MM.1S (cell line): Measurements from ENCODE around the gene ZNF513.

Source experiments
- DNase-seq: peaks from one replicate; pipeline ENCODE4 v3.0.0-alpha.2; 2015
- H2AFZ ChIP-seq: fragments of 300-600 bp; sonication (generic); 2 replicates; pipeline ENCODE4 v1.6.0; 2016; ENCODE audit warnings: antibody characterized with exemption, low read length
- H3F3A ChIP-seq: fragments of 300-600 bp; sonication (generic); 2 replicates; pipeline ENCODE4 v1.6.1; 2016; ENCODE audit warnings: mild to moderate bottlenecking, antibody characterized with exemption, low read length, moderate library complexity, mixed read lengths; ENCODE audit not compliant: insufficient read depth
- H3K27ac ChIP-seq: fragments of 300-600 bp; sonication (generic); 2 replicates; pipeline ENCODE4 v1.5.1; 2016; ENCODE audit warnings: mild to moderate bottlenecking, low read length
- H3K27me3 ChIP-seq: fragments of 300-600 bp; sonication (generic); replicated peaks from 2 replicates; pipeline ENCODE4 v1.6.0; 2016; ENCODE audit warnings: low read length; ENCODE audit not compliant: insufficient read depth
- H3K36me3 ChIP-seq: fragments of 300-600 bp; sonication (generic); replicated peaks from 2 replicates; pipeline ENCODE4 v1.6.1; 2016; ENCODE audit warnings: mild to moderate bottlenecking, low read length, mixed read lengths; ENCODE audit not compliant: insufficient read depth
- H3K4me1 ChIP-seq: fragments of 300-600 bp; sonication (generic); 2 replicates; pipeline ENCODE4 v1.6.1; 2016; ENCODE audit warnings: low read length, mixed read lengths
- H3K4me2 ChIP-seq: fragments of 300-600 bp; sonication (generic); 2 replicates; pipeline ENCODE4 v1.6.0; 2016; ENCODE audit warnings: low read depth, low read length
- H3K4me3 ChIP-seq: fragments of 300-600 bp; sonication (generic); 2 replicates; pipeline ENCODE4 v1.5.1; 2016; ENCODE audit warnings: low read length, mixed read lengths
- H3K79me2 ChIP-seq: fragments of 300-600 bp; sonication (generic); 2 replicates; pipeline ENCODE4 v1.6.1; 2016; ENCODE audit warnings: mixed run types, low read length, mixed read lengths
- H3K9ac ChIP-seq: fragments of 300-600 bp; sonication (generic); 2 replicates; pipeline ENCODE4 v1.6.1; 2016; ENCODE audit warnings: low read length, mixed read lengths
- H3K9me2 ChIP-seq: fragments of 300-600 bp; sonication (generic); replicated peaks from 2 replicates; pipeline ENCODE4 v1.6.1; 2016; ENCODE audit warnings: mild to moderate bottlenecking, low read length, mixed read lengths; ENCODE audit not compliant: insufficient read depth
- H3K9me3 ChIP-seq: fragments of 300-600 bp; sonication (generic); replicated peaks from 2 replicates; pipeline ENCODE4 v1.6.1; 2016; ENCODE audit warnings: mild to moderate bottlenecking, low read length, mixed read lengths; ENCODE audit not compliant: insufficient read depth
- H4K20me1 ChIP-seq: fragments of 300-600 bp; sonication (generic); 2 replicates; pipeline ENCODE4 v1.6.1; 2016; ENCODE audit warnings: mild to moderate bottlenecking, low read length, moderate library complexity, mixed read lengths; ENCODE audit not compliant: insufficient read depth
- CTCF ChIP-seq: fragments of 300-600 bp; sonication (generic); IDR thresholded peaks from 2 replicates; pipeline ENCODE4 v1.5.1; 2016; ENCODE audit warnings: antibody characterized with exemption, low read length, mixed read lengths
- EZH2 ChIP-seq: fragments of 300-600 bp; sonication (generic); optimal IDR thresholded peaks from 2 replicates; pipeline ENCODE3; 2017; ENCODE audit warnings: low read depth, mild to moderate bottlenecking, antibody characterized with exemption, low read length, mixed read lengths
- EZH2phosphoT487 ChIP-seq: fragments of 300-600 bp; sonication (generic); IDR thresholded peaks from 2 replicates; pipeline ENCODE4 v1.6.1; 2018; ENCODE audit warnings: antibody characterized with exemption, low read length

The ZNF513 gene

GRCh38 chr2:27375513-27376099 lies 4.9 kb downstream of the ZNF513 start:
- no peak for DNase-seq

GRCh38 chr2:27373567-27373966 lies 7.0 kb downstream of the ZNF513 start:
- no peak for TF ChIP-seq EZH2phosphoT487
- no peak for TF ChIP-seq EZH2
- TF ChIP-seq CTCF, result no peak
- H3K36me3 ChIP-seq, result no peaks in the 10 kb centered on the region; the same call in 1 of the 2 replicates
- no peak overlapping the region for H3K9ac ChIP-seq
- H3F3A ChIP-seq, result peaks cover 9% of the 10 kb centered on the region
- H3K4me2 ChIP-seq, result no peak overlapping the region
- no peaks in the 10 kb centered on the region for H4K20me1 ChIP-seq
- H3K79me2 ChIP-seq, result peaks cover 52% of the 10 kb centered on the region
- peaks cover 7% of the 10 kb centered on the region; the same call in 1 of the 2 replicates for H3K4me1 ChIP-seq
- no peak overlapping the region for H3K4me3 ChIP-seq
- no peaks in the 10 kb centered on the region for H3K27me3 ChIP-seq
- no peaks in the 10 kb centered on the region for H3K9me3 ChIP-seq
- no peaks in the 10 kb centered on the region for H3K9me2 ChIP-seq
- no peak overlapping the region for H3K27ac ChIP-seq
- DNase-seq, result no peak
- H2AFZ ChIP-seq, result no peak overlapping the region

More at GRCh38 chr2:27375513-27376099, 4.9 kb downstream of the ZNF513 start:
- Histone ChIP-seq H3K27ac (no peak overlapping the region), H2AFZ (no peak overlapping the region), H3K9ac (no peak overlapping the region), H3K4me3 (no peak overlapping the region), H3K36me3 (no peaks in the 10 kb centered on the region; the same call in 1 of the 2 replicates), H3K9me3 (no peaks in the 10 kb centered on the region), H3K4me1 (no peaks in the 10 kb centered on the region), H4K20me1 (no peaks in the 10 kb centered on the region), H3K9me2 (no peaks in the 10 kb centered on the region), H3K4me2 (no peak overlapping the region), H3K27me3 (no peaks in the 10 kb centered on the region), H3F3A (peaks cover 16% of the 10 kb centered on the region), H3K79me2 (peaks cover 48% of the 10 kb centered on the region)
- no peak for TF ChIP-seq EZH2phosphoT487
- no peak for TF ChIP-seq CTCF

GRCh38 chr2:27372937-27373336 lies 7.6 kb downstream of the ZNF513 start:
- Histone ChIP-seq H3K27me3 (no peaks in the 10 kb centered on the region), H3K4me2 (no peak overlapping the region), H3K9ac (no peak overlapping the region), H4K20me1 (no peaks in the 10 kb centered on the region), H3K4me1 (peaks cover 9% of the 10 kb centered on the region; the same call in 1 of the 2 replicates), H3F3A (peaks cover 7% of the 10 kb centered on the region), H3K9me2 (no peaks in the 10 kb centered on the region), H3K79me2 (peaks cover 54% of the 10 kb centered on the region), H2AFZ (no peak overlapping the region), H3K36me3 (no peaks in the 10 kb centered on the region), H3K27ac (no peak overlapping the region), H3K4me3 (no peak overlapping the region), H3K9me3 (no peaks in the 10 kb centered on the region)
- no peak for DNase-seq
- TF ChIP-seq EZH2, result no peak

GRCh38 chr2:27370816-27371620 lies 9.5 kb downstream of the ZNF513 start:
- TF ChIP-seq EZH2 (no peak), CTCF (no peak), EZH2phosphoT487 (no peak)
- peak overlapping the region; percentile 68 for H3K27ac ChIP-seq
- peak overlapping the region; percentile 98 for H3K4me3 ChIP-seq
- H3K9ac ChIP-seq, result peak overlapping the region; percentile 97
- H2AFZ ChIP-seq, result peak overlapping the region; percentile 83
- H3K27me3 ChIP-seq, result no peaks in the 10 kb centered on the region
- peak; percentile 46 for DNase-seq
- peak overlapping the region; percentile 82 for H3K4me2 ChIP-seq
- H3F3A ChIP-seq, result peaks cover 4% of the 10 kb centered on the region; the same call in 1 of the 2 replicates
- no peaks in the 10 kb centered on the region for H3K9me3 ChIP-seq
- peaks cover 9% of the 10 kb centered on the region; the same call in 1 of the 2 replicates for H3K4me1 ChIP-seq
- H3K36me3 ChIP-seq, result no peaks in the 10 kb centered on the region
- no peaks in the 10 kb centered on the region for H3K9me2 ChIP-seq
- H4K20me1 ChIP-seq, result no peaks in the 10 kb centered on the region
- peaks cover 56% of the 10 kb centered on the region for H3K79me2 ChIP-seq
